ENCODE data around the gene NT5C3B. TPM values are rescaled to one million over a fixed set of nuclear protein-coding genes. Genes with fewer than 3 reads are reported as not detected.
A peak's percentile ranks its signal among the peaks of the same experiment; 100 is the strongest.

NT5C3B gene
- total RNA-seq, 1 experiment from 2014 or later = 78.8 TPM

DNA sequence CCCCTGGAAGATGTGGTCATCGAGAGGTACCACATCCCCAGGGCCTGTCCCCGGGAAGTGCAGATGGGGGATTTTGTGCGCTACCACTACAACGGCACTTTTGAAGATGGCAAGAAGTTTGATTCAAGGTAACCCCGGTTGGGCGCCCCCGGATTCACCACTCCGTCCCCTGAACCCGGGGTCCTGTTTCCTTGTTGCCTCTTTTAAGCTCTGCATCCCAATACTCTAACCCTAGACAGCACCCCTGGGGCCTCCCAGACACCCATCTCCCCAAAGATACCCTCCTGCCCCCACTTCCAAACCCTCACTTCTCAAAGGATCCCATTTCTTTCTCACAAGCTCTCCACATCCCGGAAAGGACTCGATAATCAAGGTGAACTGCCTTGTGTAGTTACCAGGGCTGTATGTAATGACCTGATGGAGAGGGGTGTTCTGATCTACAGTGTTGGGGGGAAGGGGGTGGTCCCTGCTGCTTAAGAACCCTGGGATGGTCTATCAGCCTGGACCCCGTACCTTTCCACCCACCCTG lies 22.8 kb downstream of the NT5C3B start:
- ChIA-PET CTCF (no interaction called here), POLR2A (ENCODE audit: unreplicated experiment) (no interaction called here)
- no peaks in the 10 kb centered on the region for H3F3A ChIP-seq (ENCODE audit: low read length, unreplicated experiment)
- H3K27ac ChIP-seq (ENCODE audit: low read length) = peak overlapping the region; percentile 65
- H3K27me3 ChIP-seq (ENCODE audit: low read length) = no peaks in the 10 kb centered on the region
- BruUV-seq (replicated peaks) = no TSS peak
- peaks cover 27% of the 10 kb centered on the region for H3K4me1 ChIP-seq (ENCODE audit: insufficient read depth, low read length)
- TF ChIP-seq, protein P1, sequence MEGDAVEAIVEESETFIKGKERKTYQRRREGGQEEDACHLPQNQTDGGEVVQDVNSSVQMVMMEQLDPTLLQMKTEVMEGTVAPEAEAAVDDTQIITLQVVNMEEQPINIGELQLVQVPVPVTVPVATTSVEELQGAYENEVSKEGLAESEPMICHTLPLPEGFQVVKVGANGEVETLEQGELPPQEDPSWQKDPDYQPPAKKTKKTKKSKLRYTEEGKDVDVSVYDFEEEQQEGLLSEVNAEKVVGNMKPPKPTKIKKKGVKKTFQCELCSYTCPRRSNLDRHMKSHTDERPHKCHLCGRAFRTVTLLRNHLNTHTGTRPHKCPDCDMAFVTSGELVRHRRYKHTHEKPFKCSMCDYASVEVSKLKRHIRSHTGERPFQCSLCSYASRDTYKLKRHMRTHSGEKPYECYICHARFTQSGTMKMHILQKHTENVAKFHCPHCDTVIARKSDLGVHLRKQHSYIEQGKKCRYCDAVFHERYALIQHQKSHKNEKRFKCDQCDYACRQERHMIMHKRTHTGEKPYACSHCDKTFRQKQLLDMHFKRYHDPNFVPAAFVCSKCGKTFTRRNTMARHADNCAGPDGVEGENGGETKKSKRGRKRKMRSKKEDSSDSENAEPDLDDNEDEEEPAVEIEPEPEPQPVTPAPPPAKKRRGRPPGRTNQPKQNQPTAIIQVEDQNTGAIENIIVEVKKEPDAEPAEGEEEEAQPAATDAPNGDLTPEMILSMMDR (conservative IDR thresholded peaks at IDR 0.05; ENCODE audit: low read depth, low read length) = no peak
- TF ChIP-seq EZH2phosphoT487 (IDR thresholded peaks at IDR 0.05; ENCODE audit: borderline replicate concordance, low read length) (no peak), EZH2 (IDR thresholded peaks at IDR 0.05; ENCODE audit: low read length, unreplicated experiment) (no peak)
- no peaks in the 10 kb centered on the region for H4K20me1 ChIP-seq (ENCODE audit: low read length)
- H3K4me3 ChIP-seq (ENCODE audit: low read length) = peak overlapping the region; percentile 85
- ATAC-seq (no peak), DNase-seq (no peak)
- H3K9ac ChIP-seq (ENCODE audit: low read length) = peak overlapping the region; percentile 83
- peak overlapping the region; percentile 88 for H2AFZ ChIP-seq (ENCODE audit: low read length)
- no peaks in the 10 kb centered on the region for H3K9me2 ChIP-seq (replicated peaks; ENCODE audit: low read length)
- intact Hi-C loops (cut with micrococcal nuclease) = no loop called here
- peaks cover 49% of the 10 kb centered on the region for H3K79me2 ChIP-seq (ENCODE audit: low read length)
- no peaks in the 10 kb centered on the region for H3K9me3 ChIP-seq (ENCODE audit: low read length)
- no peaks in the 10 kb centered on the region for H3K36me3 ChIP-seq (ENCODE audit: low read depth, low read length)
- H3K4me2 ChIP-seq (ENCODE audit: low read length) = peak overlapping the region; percentile 99

DNA sequence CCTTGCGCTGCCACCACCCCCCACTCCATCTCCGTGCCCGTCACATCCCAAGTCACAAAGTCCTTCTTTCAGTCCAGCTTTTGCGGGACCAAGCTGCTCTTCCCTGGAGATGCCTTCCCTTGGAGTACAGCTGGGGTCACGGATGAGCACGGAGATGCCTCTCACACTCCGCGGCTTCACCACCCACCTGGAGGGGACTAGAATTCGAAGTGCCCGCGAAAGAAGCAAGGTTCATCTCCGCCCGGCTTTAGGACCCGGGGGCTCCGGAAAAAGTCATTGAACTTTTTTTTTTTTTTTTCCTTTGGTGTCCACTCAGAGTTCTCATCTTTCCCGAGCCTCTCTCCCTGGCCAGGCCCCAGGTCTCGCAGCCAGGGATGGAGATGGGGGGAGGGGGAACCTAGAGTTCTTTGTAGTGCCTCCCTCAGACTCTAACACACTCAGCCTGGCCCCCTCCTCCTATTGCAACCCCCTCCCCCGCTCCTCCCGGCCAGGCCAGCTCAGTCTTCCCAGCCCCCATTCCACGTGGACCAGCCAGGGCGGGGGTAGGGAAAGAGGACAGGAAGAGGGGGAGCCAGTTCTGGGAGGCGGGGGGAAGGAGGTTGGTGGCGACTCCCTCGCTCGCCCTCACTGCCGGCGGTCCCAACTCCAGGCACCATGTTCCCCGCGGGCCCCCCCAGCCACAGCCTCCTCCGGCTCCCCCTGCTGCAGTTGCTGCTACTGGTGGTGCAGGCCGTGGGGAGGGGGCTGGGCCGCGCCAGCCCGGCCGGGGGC lies 23.5 kb downstream of the NT5C3B start, which contains the start of gene FKBP10:
TSS of gene FKBP10 (plus strand) at position 624 of the 771 bp plus-strand sequence. CDS start at position 655, 31 bp downstream.
- peak; percentile 40 for ATAC-seq
- POLR2A ChIA-PET (ENCODE audit: unreplicated experiment) = interaction anchor here (0.5 kb wide), 1 partner anchor 95 kb away, joined by 3 read pairs; no protein-coding TSS in a partner anchor

More for the DNA sequence above, 23.5 kb downstream of the NT5C3B start, which contains the start of gene FKBP10:
- Histone ChIP-seq H3K36me3 (ENCODE audit: low read depth, low read length) (no peaks in the 10 kb centered on the region), H3K27ac (ENCODE audit: low read length) (peak within 1 kb of the TSS; percentile 65), H3K79me2 (ENCODE audit: low read length) (peaks cover 49% of the 10 kb centered on the region), H3F3A (ENCODE audit: low read length, unreplicated experiment) (no peaks in the 10 kb centered on the region), H4K20me1 (ENCODE audit: low read length) (no peaks in the 10 kb centered on the region), H3K4me2 (ENCODE audit: low read length) (peak within 1 kb of the TSS; percentile 99), H3K9ac (ENCODE audit: low read length) (peak within 1 kb of the TSS; percentile 83), H2AFZ (ENCODE audit: low read length) (peak within 1 kb of the TSS; percentile 88), H3K4me1 (ENCODE audit: insufficient read depth, low read length) (peaks cover 27% of the 10 kb centered on the region), H3K4me3 (ENCODE audit: low read length) (peak within 1 kb of the TSS; percentile 85), H3K9me3 (ENCODE audit: low read length) (no peaks in the 10 kb centered on the region), H3K9me2 (replicated peaks; ENCODE audit: low read length) (no peaks in the 10 kb centered on the region), H3K27me3 (ENCODE audit: low read length) (no peaks in the 10 kb centered on the region)
- peak; percentile 68 for DNase-seq
- no peak for TF ChIP-seq EZH2phosphoT487 (IDR thresholded peaks at IDR 0.05; ENCODE audit: borderline replicate concordance, low read length)
- no peak for TF ChIP-seq EZH2 (IDR thresholded peaks at IDR 0.05; ENCODE audit: low read length, unreplicated experiment)
- TF ChIP-seq, protein P1 (conservative IDR thresholded peaks at IDR 0.05; ENCODE audit: low read depth, low read length) = no peak
- CTCF ChIA-PET = no interaction called here
- intact Hi-C loops (cut with micrococcal nuclease) = no loop called here
- BruUV-seq (replicated peaks) = no TSS peak
